Endothelial cell of hepatic sinusoid (primary cell): Measurements from ENCODE around the gene CYTH4.
"Not testable (repeated sequence)": the region's sequence is repeated elsewhere in the genome, so short reads cannot be mapped to it uniquely, and the experiment has no call there.

ENCODE experiments used
- in situ Hi-C: cut with HindIII; loops from 2 replicates; pipeline ENCODE4 v1.10.0; 2017; ENCODE audit warnings: low sequenced_read_pairs

Gene CYTH4, protein sequence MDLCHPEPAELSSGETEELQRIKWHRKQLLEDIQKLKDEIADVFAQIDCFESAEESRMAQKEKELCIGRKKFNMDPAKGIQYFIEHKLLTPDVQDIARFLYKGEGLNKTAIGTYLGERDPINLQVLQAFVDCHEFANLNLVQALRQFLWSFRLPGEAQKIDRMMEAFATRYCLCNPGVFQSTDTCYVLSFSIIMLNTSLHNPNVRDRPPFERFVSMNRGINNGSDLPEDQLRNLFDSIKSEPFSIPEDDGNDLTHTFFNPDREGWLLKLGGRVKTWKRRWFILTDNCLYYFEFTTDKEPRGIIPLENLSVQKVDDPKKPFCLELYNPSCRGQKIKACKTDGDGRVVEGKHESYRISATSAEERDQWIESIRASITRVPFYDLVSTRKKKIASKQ

GRCh38 chr22:37282385-37282677 lies at the start of gene CYTH4:
TSS of gene CYTH4 (plus strand) at chr22:37282508. CDS start at chr22:37282570, 62 bp downstream.
- in situ Hi-C loops = no loop called here

DNA sequence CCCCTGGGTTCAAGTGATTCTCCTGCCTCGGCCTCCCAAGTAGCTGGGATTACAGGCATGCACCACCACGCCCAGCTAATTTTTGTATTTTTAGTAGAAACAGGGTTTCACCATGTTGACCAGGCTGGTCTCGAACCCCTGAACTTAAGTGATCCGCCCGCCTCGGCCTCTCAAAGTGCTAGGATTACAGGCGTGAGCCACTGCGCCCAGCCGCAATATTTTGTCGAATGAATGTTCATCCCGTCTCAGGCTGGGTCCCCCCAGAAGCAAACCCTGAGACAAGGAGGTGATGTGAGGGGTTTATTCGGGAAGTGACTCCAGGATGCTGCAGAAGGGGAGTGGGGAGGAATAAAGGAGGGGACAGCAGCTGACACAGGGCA lies 48.9 kb upstream of the CYTH4 start:
- in situ Hi-C loops = not testable (repeated sequence)

DNA sequence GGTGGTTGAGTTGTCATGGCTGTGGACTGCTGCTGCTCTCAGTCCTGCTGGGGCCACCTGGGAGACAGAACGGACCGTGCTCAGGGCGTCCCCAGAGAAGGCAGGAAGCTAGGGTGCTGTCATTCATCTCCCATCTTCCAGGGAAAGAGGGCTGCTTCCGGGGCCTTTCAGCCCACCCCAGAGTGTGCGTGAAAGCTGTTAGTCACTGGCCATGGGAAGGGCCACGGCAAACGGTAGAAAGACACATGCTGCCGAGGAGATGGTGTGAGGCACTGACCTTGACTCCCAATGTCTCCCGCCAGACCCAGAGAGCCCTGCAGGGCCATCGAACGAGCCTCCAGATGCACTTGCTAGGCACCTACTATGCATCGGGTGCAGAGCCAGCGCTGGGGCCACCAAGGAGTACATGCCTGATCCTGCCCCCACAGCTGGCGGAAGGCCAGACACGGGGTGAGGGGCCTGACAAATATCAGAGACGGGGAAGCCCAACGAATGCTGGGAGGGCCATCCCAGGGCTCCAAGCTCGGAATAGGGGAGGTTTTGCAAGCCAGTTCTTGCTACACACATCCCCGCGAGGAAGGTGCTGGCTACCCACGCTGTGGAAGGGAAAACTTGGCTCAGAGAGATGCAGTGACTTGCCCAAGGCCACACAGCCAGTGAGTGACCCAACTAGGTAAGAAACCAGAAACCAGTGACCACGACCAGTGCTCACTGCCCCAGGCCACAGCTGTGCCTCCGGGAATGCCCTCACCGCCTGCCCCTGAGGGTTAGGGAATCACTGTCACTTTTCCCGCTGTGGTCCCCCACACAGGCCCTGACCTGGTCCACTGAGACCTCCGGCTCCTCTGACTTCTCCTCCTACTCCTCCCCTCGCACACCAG lies 48.3 kb upstream of the CYTH4 start:
- in situ Hi-C loops = no loop called here

DNA sequence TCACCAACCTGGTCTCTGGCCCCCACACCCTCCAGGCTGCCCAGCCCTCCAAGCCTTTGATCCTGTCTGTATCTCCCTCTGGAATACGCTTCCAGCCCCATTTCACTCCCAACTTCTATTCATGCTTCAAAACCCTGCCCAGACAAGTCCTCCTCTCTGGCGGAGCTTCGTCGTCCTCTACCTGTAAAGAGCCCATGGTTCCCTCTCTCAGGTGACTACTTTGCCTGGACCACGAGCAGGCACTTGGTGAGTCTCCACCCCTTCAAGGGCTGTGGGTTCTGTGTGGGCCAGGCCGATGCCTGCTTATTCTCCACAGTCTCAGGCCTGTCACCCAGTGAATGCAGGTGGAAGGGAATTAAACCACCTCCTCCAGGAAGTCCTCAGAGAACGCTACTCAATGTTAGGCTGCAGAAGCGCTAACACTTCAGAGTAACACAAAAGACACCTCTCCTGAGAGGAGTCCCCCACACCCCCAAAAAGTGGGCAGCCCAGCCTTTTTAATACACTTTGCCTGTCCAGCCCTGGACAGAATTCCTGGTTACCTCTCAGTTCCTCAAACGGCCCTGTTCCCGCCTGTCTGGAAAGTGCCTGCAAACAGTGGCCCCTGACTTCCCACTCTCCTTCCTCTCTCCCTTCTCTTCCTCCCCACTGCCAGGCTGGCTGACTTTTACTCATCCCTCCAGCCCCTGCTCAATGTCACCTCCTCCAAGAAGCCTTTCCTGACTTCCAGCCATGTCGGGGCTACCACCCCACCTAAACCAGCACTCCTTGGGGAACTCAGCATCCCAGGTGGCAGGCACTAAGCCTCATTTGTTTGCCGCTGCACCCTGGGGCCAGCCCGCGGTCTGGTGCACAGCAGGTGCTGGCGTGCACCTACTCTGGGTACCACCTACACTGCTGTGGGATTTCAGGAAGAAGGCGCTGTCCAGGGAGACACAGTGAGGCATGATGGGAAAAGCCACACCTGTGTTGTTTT lies 47.3 kb upstream of the CYTH4 start:
- in situ Hi-C loops = no loop called here

DNA sequence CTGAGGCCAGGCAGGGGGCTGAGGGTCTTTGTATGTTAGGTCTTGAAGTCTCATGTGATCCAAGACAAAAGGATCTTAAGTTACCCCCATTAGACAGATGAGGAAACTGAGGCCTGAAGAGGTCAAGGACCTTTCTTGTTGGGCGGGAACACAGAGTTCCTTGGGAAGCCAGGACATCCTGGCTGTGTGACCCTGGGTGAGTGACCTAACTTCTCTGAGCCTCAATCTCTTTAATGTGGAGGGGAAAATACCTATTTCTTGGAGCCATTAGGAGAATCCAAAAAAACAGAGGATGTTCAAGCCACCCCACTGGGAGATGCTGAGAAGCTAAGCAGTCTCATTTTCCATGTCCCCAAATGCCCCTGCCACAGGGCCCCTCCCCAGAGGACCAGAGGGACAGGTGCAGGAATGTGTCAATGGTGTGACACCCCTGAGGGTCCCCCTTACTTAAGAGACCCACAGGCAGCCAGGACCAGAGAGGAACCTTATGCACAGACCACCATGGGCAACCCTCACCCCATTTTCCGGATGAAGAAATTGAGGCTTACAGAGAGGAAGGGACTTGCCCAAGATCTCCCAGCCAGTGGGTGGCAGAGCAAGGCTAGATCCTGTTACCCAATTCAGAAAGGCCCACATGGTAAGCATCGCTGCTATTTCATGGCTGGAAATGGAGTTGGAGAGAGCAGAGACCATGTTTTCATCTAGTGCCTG lies 46.3 kb upstream of the CYTH4 start:
- in situ Hi-C loops = no loop called here

GRCh38 chr22:37237371-37238268 lies 44.7 kb upstream of the CYTH4 start:
- in situ Hi-C loops = no loop called here

DNA sequence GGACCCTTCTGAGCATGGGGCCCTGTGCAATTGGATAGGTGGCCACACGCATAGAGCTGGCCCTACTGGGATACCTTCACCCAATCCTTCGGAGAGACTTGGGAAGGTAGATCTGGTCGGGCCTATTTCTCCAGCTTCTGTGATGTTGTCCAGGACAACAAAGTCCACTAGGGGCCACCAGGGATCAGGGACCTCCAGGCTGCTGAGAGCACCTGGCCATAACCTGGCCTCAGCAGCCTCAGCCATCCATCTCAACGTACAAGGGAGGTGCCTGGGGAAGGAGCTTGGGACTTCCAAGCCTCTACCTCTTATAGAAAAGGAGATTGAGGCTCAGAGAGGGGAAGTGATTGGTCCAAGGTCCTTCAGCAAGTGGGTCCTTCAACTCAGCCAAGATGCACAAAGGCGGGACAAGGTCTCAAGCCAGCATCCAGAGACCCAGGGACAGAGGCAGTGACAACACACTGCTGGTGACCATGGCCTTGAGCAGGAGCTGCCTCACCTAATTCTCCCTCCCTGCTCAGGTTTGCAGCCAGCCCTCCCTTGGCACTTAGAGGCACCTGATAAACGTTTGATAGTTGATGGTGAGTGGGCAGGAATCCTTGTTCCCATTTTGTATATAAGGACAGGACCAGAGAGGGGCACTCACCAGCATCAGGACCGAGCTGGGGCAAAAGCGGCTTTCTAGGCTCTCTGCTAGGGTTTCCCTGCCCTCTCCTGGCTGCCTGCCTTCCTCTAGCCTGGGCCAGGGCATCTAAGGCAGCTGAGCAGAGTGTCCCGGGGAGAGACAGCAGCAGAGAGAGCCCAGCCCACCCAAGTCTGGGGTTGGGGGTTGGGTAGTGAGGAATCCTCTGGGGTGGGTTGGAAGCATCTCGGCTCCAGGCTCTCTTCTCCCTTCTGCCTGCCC lies 42.7 kb upstream of the CYTH4 start:
- in situ Hi-C loops = no loop called here

GRCh38 chr22:37240240-37240940 lies 41.9 kb upstream of the CYTH4 start:
- in situ Hi-C loops = no loop called here

DNA sequence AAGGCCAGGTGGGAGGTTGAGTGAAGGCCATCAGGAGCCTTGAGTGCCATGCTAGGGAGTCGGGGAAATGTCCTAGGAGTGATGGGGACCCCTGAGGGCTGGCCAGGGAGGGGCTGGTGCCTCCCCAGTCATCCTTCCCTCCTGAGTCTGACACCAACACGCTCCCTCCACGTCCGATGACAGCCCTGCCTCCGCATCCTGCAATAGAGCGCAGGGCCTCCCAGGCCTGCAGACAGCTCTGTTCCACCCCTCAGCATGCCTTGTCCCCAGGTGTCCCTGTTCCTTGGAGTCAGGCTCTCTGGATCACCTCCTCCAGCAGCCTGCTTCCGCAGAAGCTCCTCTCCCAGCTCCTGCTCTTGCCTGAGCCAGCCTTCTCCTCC lies 41.4 kb upstream of the CYTH4 start:
- in situ Hi-C loops = no loop called here

DNA sequence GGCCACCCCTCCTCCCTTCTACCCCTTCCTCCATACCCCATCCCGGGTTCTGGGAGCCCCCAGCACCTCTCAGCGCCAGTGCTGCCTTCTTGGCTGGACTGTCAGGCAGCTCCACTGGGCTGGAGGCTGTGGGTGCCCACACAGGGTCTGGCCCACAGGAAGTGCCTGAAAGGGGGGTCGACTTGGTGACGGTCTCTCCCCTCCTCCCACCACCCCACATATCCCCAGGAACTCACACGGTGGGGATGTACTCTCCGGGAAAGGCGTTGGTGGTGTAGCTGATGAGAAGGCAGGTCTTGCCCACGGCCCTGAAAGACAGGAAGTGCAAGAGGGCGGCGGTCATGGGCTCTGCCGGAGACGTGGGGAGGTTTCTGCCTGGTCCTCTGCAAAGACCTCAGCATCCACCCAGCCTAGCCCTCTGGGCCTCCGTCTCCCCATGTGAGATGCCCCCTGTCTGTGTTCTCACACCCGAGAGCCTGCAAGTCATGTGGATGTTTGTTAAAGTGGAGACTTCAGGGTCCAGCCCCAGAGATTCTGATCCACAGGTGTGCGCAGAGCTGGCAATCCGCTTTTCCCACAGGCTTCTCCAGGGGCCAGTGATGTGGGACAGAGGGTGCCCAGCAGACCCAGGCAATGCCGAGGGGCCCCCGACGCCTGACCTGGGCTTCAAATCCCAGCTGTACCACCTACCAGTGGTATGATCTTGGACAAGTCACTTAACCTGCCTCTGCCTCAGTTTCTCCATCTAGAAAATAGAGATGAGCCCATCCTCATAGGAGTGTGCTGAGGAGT lies 40.8 kb upstream of the CYTH4 start:
- in situ Hi-C loops = no loop called here

DNA sequence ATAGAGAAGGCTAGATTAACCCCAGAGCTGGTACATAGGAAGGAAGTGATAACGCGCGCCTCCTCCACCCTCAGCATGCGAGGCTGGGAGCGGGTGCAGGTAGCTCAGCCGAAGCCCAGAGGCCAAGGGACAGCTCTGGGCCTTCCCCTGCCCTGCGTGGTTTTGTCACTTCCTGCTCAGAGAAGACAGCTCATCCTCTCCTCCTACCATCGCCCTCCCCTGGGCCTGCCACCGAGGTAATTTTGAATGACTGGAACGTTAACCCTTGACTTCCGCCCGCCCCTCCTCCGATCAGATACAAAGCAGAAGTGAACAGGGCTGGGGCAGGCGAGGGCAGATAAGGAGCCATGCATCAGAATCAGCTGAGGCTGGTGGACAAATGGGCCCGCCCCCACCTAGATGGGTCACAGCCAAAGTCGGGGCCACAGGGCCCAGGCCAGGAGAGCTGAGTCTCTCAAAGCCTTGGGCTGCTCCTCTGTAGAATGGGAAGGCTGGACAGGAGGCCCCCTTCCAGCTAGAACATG lies 39.9 kb upstream of the CYTH4 start:
- in situ Hi-C loops = no loop called here

- in situ Hi-C loops = no loop called here
Observed at GRCh38 chr22:37243402-37244113, 38.8 kb upstream of the CYTH4 start.

GRCh38 chr22:37244114-37244921 lies 38.0 kb upstream of the CYTH4 start, which contains the start of gene RAC2:
TSS of gene RAC2 (minus strand) at chr22:37244269. CDS start at chr22:37244148, 121 bp downstream.
- in situ Hi-C loops = no loop called here

GRCh38 chr22:37244922-37245722 lies 37.2 kb upstream of the CYTH4 start:
- in situ Hi-C loops = no loop called here
